Muscle of arm (tissue), 12 donors: Measurements from ENCODE around the gene PRPH. TPM values are rescaled to one million over a fixed set of nuclear protein-coding genes. Genes with fewer than 3 reads are reported as not detected.

Experiments used
- DNase-seq: peaks from one replicate; pipeline ENCODE4 v3.0.0-alpha.2; 2013
- polyA plus RNA-seq, 12 donors: library from polyadenylated mRNA; unstranded; fragments of 120-200 nt; gene quantifications; one replicate each; pipeline ENCODE4 v1.2.1, GENCODE V29; 2013; ENCODE audit not compliant: insufficient read length in 12 of 12

Gene PRPH
- polyA plus RNA-seq, 12 donors: 0.56 to 76.2 (median 1.3) TPM; not detected in 1

GRCh38 chr12:49345051-49345824 lies 50.3 kb downstream of the PRPH start:
- DNase-seq: no peak

- no peak for DNase-seq
Measured at GRCh38 chr12:49345825-49346658, 51.1 kb downstream of the PRPH start.

GRCh38 chr12:49346659-49347310 lies 51.8 kb downstream of the PRPH start, which contains the start of gene DNAJC22:
DNAJC22 (plus strand) TSS chr12:49346888; CDS start chr12:49348873, 1,985 bp downstream.
- no peak for DNase-seq

- DNase-seq: no peak
Measured at GRCh38 chr12:49347311-49348193, 52.6 kb downstream of the PRPH start.

Other genes starting within 250 kb of the PRPH start
- gene KMT2D, start 234.4 kb upstream of the PRPH start, polyA plus RNA-seq: 10 to 100 TPM; 29.4 to 59.8 (median 38.2) TPM
- 1 to 10 TPM in 10 of 12 donors, not detected in 2; 1.0 to 2.2 (median 1.6) TPM for gene RHEBL1, start 225.2 kb upstream of the PRPH start, polyA plus RNA-seq
- gene DHH, start 200.3 kb upstream of the PRPH start, polyA plus RNA-seq: 1 to 10 TPM in 2 of 12 donors, under 1 TPM in 8, not detected in 2; 0.48 to 1.6 (median 0.77) TPM
- 10 to 100 TPM in 11 of 12 donors, not detected in 1; 28.5 to 64.0 (median 38.6) TPM for gene LMBR1L, start 184.3 kb upstream of the PRPH start, polyA plus RNA-seq
- 1,000 to 10,000 TPM in 5 of 12 donors, 100 to 1,000 TPM in 7; 274 to 1,254 (median 956) TPM for gene TUBA1B, start 163.8 kb upstream of the PRPH start, polyA plus RNA-seq
- 100 to 1,000 TPM in 11 of 12 donors, not detected in 1; 566 to 895 (median 723) TPM for gene TUBA1A, start 106.1 kb upstream of the PRPH start, polyA plus RNA-seq
- gene TUBA1C, start 30.1 kb upstream of the PRPH start, polyA plus RNA-seq: 100 to 1,000 TPM in 3 of 12 donors, 10 to 100 TPM in 8, not detected in 1; 41.3 to 160 (median 68.7) TPM
- gene TROAP, start 28.1 kb downstream of the PRPH start, polyA plus RNA-seq: 10 to 100 TPM in 8 of 12 donors, 1 to 10 TPM in 3, not detected in 1; 7.0 to 29.2 (median 12.3) TPM
- under 1 TPM in 2 of 12 donors, not detected in 10; 0.08 to 0.10 TPM for gene C1QL4, start 42.0 kb downstream of the PRPH start, polyA plus RNA-seq
- gene DNAJC22, start 51.7 kb downstream of the PRPH start, polyA plus RNA-seq: 1 to 10 TPM in 1 of 12 donors, under 1 TPM in 10, not detected in 1; 0.08 to 9.2 (median 0.15) TPM
- gene SPATS2, start 72.3 kb downstream of the PRPH start, polyA plus RNA-seq: 10 to 100 TPM in 11 of 12 donors, not detected in 1; 19.8 to 61.7 (median 32.7) TPM
- 1 to 10 TPM in 6 of 12 donors, under 1 TPM in 4, not detected in 2; 0.75 to 2.5 (median 1.2) TPM for gene KCNH3, start 243.9 kb downstream of the PRPH start, polyA plus RNA-seq